GM18861 (cell line): Measurements from ENCODE around the gene SAMSN1.

Experiments
- ATAC-seq: cut with Tn5 transposase; IDR thresholded peaks from one replicate; pipeline ENCODE4 v1.9.1; 2021; ENCODE audit not compliant: unreplicated experiment

SAMSN1 gene

GRCh38 chr21:14545906-14546480 lies at the start of gene SAMSN1:
SAMSN1 (minus strand) TSS chr21:14546315; CDS start chr21:14546261, 54 bp downstream.
- peak; percentile 87 for ATAC-seq

DNA sequence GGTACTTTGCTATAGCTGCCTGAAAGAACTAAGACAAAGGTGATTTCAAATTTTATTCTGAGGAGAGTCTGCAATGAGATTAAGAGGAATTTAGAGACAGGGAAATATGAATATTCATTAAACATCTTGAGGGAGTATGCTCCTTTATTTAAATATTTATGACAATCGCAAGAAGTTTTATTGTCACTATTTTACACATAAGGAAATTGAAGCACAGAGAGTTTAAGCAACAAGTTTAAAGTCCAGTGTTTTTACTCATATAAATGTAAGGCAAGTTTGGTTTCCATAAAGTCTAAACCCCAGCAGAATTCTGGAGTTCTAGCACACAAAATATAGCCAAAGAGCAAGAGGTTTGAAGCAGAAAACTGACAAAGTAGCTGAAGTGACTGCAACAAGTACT lies 49.3 kb upstream of the SAMSN1 start:
- ATAC-seq, result no peak

- no peak for ATAC-seq
Measured at GRCh38 chr21:14594967-14595366, 48.9 kb upstream of the SAMSN1 start.

GRCh38 chr21:14593230-14593629 lies 47.1 kb upstream of the SAMSN1 start:
- ATAC-seq, result no peak

GRCh38 chr21:14592296-14593000 lies 46.3 kb upstream of the SAMSN1 start:
- ATAC-seq, result no peak

GRCh38 chr21:14591882-14592281 lies 45.8 kb upstream of the SAMSN1 start:
- no peak for ATAC-seq

GRCh38 chr21:14591377-14591776 lies 45.3 kb upstream of the SAMSN1 start:
- ATAC-seq, result no peak

DNA sequence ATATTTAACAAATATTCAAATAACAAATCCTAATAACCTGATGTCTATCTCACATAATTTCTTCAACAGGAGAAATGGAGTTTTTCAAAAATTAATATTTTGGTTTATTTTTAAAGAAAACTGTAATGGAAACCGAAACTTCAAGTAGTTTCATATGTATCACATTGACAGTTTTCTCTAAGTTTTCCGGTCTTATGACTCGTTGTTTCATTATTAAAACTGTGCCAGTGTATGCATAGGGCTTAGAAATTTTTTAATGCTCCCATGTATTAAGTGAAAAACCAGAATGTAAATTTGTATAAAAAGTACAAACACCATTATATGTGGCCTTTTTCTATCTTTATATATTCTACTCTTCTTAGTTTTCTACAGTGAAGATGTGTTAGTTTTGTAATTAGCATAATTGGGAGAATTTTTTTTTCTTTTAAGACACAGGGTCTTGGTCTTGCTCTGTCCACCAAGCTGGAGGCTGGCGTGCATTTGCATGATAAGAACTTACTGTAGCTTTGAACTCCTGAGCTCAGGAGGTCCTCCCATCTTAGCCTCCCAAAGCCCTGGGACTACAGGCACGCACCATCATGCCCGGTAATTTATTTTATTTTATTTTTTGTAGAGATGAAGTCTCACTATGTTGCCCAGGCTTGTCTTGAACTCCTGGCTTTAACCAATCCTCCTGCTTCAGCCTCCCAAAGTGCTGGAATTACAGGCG lies 43.9 kb upstream of the SAMSN1 start:
- ATAC-seq, result peak; percentile 94

GRCh38 chr21:14587266-14587665 lies 41.2 kb upstream of the SAMSN1 start:
- no peak for ATAC-seq

GRCh38 chr21:14585122-14585521 lies 39.0 kb upstream of the SAMSN1 start:
- no peak for ATAC-seq

- no peak for ATAC-seq
Measured at GRCh38 chr21:14584357-14585095, 38.4 kb upstream of the SAMSN1 start.

DNA sequence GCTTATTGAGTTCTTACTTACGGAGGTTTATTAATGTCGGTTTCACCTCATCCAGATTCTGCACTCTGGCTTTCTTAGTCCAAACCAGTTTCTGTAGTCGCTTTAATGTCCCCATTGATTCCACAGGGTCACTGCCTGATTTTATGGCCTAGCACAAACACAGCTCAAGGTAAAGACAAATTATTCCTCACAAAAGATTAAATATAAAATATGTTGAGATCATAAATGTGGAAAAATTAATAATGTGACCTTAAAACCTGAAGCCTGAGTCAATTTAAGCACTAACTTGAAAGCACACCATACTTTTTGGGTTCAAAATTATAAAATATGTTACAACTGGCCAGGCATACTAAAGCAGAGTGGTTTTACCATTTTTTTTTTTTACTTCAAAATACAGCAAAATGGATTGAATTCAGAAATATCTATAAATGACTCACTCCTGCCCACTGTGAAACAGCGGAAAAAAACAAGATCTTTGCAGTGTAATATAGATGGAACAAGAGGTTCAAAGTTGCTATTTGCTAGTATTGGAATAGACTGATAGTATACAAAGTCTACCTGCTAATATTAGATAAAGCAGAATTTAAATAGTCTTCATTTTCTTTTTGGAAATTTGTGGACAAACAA lies 37.6 kb upstream of the SAMSN1 start:
- no peak for ATAC-seq

- no peak for ATAC-seq
Measured at GRCh38 chr21:14582934-14583628, 37.0 kb upstream of the SAMSN1 start.

GRCh38 chr21:14581902-14582457 lies 35.9 kb upstream of the SAMSN1 start:
- ATAC-seq, result no peak

DNA sequence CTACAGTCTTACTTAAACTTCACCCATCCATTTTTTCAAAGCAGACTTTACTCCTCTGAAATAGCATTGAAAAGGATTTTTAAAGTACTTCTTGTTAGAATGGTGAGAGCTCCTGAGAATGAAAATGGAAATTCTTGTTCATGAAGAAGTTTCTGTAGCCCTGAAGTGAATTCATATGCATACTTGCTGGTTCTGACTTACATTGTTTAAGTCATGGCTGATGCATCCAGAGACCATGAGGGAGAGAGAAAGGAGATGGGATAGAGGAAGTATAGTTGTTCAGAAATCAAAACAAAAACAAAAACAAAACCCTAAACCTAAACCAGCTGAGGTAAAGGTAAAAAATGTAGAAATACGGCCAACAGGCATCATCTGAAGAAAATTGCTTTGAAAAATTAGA lies 27.1 kb upstream of the SAMSN1 start:
- ATAC-seq, result no peak

DNA sequence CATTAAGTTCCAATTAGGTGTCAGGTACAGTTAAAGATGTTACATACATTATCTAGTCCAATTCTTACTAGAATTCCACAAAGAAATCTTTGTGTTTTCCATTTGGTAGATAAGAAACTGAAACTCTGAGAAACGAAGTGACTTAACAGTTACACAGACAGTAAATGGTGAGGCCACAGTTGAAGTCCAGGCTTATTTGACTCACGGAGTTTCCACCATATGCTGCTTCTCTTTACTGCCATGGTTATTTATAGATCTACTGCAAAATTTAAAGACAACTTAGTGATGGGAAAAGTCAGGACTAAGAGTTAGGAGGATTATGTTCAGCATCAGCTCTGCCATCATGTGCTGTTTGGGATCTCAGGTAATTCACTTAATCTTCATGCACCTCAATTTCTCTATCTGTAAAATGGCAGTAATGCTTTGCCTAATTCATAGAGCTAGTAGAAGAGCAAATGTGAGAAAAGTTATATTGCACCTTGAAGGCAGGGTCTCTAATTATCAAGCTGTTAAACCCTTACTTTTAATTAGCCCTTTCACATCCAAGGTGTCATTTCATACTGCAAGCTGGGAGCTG lies 26.2 kb upstream of the SAMSN1 start:
- no peak for ATAC-seq

- ATAC-seq, result no peak
Measured at GRCh38 chr21:14569868-14570267, 23.8 kb upstream of the SAMSN1 start.

GRCh38 chr21:14569026-14569621 lies 23.0 kb upstream of the SAMSN1 start:
- no peak for ATAC-seq
